Glutamatergic neuron (in vitro differentiated cells): ENCODE data around the gene ASPSCR1. TPM values are rescaled to one million over a fixed set of nuclear protein-coding genes. Genes with fewer than 3 reads are reported as not detected.

Source experiments
- DNase-seq: peaks from one replicate; pipeline ENCODE4 v3.0.0; 2022
- H3K27ac Mint-ChIP-seq: one replicate; pipeline ENCODE4 v1.8.0; 2020; ENCODE audit warnings: mild to moderate bottlenecking, mixed read lengths, inconsistent platforms; ENCODE audit not compliant: unreplicated experiment
- H3K27me3 Mint-ChIP-seq: one replicate; pipeline ENCODE4 v1.8.0; 2020; ENCODE audit warnings: mild to moderate bottlenecking, moderate library complexity, mixed read lengths, inconsistent platforms; ENCODE audit not compliant: unreplicated experiment
- H3K36me3 Mint-ChIP-seq: one replicate; pipeline ENCODE4 v1.8.0; 2020; ENCODE audit warnings: mild to moderate bottlenecking, mixed read lengths, inconsistent platforms; ENCODE audit not compliant: unreplicated experiment
- H3K4me1 Mint-ChIP-seq: one replicate; pipeline ENCODE4 v1.8.0; 2020; ENCODE audit warnings: mild to moderate bottlenecking, low read depth, mixed read lengths, inconsistent platforms; ENCODE audit not compliant: unreplicated experiment
- H3K4me3 Mint-ChIP-seq: one replicate; pipeline ENCODE4 v1.8.0; 2020; ENCODE audit warnings: mild to moderate bottlenecking, mixed read lengths, inconsistent platforms; ENCODE audit not compliant: unreplicated experiment
- H3K9me3 Mint-ChIP-seq: one replicate; pipeline ENCODE4 v1.8.0; 2020; ENCODE audit warnings: mild to moderate bottlenecking, moderate library complexity, mixed read lengths, inconsistent platforms; ENCODE audit not compliant: unreplicated experiment
- total RNA-seq: library from RNA; stranded (reverse); fragmentation: NEBNext Ultra II Directional; extraction: Animal tissue kit (Norgen Biotek cat#: 25700); gene quantifications from one replicate; pipeline ENCODE4 v1.2.1, GENCODE V29; 2021; ENCODE audit not compliant: unreplicated experiment
- TF ChIP-seq, protein P1 (sequence below): fragments of 200-600 bp; sonication (generic); IDR thresholded peaks from one replicate; pipeline ENCODE4 v1.5.0; 2021; ENCODE audit not compliant: partially characterized antibody, unreplicated experiment

ASPSCR1 gene
- total RNA-seq, 1 donor from 2014 or later, result 51.7 TPM

DNA sequence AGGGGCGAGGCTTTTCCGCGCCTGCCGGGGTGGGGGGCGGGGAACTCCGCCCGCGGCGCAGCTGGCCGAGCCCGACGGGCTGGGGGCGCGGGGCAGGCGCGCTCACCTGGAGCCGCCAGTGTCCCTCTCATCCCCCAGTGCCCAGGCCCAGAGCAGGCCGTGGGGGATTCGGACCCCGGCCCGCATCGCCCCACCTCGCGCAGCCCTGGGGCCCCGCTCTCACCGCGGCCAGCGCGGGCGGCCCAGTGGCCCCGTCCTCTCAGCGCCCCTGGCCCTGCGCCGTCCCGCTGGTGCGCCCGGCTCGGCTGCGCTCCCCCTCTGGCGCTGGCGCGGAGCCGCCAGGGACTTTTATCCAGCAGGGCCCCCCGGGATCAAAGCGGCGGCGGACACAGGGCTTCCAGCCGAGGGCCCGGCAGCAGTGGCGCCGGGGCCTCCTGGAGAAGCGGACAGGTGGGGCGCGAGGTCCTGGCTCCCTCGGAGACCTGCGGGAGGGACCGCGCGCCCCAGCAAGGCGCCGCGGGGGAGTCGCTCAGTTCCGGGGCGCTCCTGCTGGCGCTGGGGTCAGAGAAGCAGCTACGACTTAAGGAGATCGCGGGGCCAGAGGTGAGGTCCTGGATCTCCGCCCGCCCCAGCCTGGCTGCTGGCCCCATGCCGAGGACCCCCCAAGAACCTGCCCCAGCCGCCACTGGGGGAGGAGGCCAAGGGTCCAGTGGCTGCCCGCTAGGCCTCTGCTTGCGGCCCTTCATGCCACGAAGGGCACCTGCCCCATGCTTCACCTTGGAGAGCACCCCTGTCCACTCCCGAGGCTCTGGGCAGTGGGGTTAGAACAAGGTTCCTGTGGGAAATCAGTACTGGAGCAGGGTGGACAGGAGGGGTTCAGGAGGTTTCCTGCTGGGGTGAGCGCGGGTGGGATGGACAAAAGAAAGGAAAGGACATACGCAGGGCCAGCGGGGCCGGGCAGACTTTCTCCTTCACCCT lies 15.6 kb upstream of the ASPSCR1 start:
- peaks cover 16% of the 10 kb centered on the region for H3K4me1 Mint-ChIP-seq
- no peak for DNase-seq
- peaks cover 28% of the 10 kb centered on the region for H3K9me3 Mint-ChIP-seq
- peak overlapping the region; percentile 59 for H3K4me3 Mint-ChIP-seq
- H3K27me3 Mint-ChIP-seq, result peaks cover 18% of the 10 kb centered on the region
- TF ChIP-seq, protein P1, sequence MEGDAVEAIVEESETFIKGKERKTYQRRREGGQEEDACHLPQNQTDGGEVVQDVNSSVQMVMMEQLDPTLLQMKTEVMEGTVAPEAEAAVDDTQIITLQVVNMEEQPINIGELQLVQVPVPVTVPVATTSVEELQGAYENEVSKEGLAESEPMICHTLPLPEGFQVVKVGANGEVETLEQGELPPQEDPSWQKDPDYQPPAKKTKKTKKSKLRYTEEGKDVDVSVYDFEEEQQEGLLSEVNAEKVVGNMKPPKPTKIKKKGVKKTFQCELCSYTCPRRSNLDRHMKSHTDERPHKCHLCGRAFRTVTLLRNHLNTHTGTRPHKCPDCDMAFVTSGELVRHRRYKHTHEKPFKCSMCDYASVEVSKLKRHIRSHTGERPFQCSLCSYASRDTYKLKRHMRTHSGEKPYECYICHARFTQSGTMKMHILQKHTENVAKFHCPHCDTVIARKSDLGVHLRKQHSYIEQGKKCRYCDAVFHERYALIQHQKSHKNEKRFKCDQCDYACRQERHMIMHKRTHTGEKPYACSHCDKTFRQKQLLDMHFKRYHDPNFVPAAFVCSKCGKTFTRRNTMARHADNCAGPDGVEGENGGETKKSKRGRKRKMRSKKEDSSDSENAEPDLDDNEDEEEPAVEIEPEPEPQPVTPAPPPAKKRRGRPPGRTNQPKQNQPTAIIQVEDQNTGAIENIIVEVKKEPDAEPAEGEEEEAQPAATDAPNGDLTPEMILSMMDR, result no peak
- no peak overlapping the region for H3K27ac Mint-ChIP-seq
- peaks cover 4% of the 10 kb centered on the region for H3K36me3 Mint-ChIP-seq

DNA sequence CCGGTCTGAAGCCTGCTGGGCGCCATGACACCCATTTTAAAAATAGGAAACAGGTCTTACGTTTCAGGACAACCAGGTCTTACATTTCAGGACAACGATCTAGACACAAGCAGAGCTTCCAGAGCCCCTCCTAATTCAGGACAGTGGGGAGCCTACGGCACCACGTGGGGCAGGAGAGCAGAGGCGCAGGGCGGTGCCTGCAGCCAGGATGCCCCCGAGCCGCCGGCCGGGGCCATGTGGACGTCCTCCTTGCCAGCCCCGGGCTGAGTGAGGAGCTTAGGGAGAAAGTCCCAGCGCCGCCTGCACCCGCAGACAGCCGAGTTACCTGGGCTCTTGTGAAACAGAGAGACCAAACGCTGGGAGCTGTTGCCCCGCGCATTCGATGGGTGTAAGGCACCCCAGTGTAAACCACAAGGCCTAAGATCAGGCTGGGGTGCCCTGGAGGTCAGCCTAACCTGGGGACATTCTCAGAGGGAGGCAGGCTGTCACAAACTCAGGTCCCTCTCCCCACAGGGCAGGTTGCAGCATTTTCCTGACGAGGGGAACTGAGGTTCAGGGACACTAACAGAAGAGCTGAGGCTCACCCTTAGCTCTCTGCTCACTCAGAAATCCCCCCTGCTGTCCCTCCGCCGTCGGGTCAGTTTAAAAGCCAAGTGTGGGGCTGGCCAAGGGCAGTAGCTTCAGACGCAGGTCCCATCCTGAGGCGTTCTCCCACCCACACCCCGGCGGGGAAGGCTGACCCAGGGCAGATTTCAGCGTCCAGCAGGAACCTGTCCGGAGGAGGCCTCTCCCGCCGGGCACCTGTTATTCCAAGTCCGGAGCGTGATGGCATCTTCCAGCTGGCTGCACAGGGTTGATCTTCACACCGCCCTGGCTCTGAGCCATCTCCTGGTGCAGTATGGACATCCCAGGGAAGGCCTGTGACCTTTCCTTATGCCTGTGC lies 14.7 kb upstream of the ASPSCR1 start:
- peaks cover 12% of the 10 kb centered on the region for H3K27me3 Mint-ChIP-seq
- no peak overlapping the region for H3K27ac Mint-ChIP-seq
- TF ChIP-seq, protein P1, result no peak
- H3K4me3 Mint-ChIP-seq, result peak overlapping the region; percentile 59
- peaks cover 25% of the 10 kb centered on the region for H3K9me3 Mint-ChIP-seq
- peaks cover 4% of the 10 kb centered on the region for H3K36me3 Mint-ChIP-seq
- H3K4me1 Mint-ChIP-seq, result peaks cover 11% of the 10 kb centered on the region
- DNase-seq, result no peak

DNA sequence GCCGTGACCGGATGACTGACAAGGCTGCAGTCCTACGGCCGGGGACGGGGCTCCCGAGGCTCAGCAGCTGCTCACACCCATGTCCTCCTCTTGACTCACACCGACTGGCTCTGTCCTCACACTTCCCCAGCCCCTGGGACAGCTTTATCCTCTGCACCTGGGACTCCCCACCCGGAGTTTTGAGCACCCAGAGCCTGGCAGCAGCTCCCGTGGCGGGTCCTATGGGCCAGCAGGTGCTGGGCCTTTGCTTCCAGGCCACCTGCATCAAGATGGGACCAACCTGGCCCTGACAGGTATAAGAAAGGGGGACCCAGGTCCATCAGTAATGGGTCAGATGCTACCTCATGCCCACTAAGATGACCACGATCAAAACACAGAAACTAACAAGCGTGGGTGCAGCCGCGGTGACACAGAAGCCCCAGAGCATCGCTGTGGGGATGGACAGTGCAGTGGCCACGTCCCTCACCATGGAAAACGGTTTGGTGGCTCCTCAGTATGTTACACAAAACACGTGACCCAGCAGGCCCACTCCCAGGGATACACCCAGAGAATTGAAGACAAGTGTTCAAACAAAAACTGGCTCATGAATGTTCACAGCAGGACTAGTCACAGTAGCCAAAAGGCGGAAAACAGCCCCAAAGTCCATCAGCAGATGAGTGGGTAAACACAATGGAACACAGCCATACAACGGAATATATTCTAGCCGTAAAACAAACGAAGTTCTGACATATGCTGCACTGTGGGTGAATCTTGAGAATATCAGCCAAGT lies 13.2 kb upstream of the ASPSCR1 start:
- TF ChIP-seq, protein P1, result no peak
- Mint-ChIP-seq H3K27ac (peak overlapping the region; percentile 71), H3K9me3 (peaks cover 22% of the 10 kb centered on the region), H3K4me1 (peaks cover 11% of the 10 kb centered on the region), H3K4me3 (peak overlapping the region; percentile 65), H3K36me3 (no peaks in the 10 kb centered on the region), H3K27me3 (peaks cover 16% of the 10 kb centered on the region)
- DNase-seq, result no peak

DNA sequence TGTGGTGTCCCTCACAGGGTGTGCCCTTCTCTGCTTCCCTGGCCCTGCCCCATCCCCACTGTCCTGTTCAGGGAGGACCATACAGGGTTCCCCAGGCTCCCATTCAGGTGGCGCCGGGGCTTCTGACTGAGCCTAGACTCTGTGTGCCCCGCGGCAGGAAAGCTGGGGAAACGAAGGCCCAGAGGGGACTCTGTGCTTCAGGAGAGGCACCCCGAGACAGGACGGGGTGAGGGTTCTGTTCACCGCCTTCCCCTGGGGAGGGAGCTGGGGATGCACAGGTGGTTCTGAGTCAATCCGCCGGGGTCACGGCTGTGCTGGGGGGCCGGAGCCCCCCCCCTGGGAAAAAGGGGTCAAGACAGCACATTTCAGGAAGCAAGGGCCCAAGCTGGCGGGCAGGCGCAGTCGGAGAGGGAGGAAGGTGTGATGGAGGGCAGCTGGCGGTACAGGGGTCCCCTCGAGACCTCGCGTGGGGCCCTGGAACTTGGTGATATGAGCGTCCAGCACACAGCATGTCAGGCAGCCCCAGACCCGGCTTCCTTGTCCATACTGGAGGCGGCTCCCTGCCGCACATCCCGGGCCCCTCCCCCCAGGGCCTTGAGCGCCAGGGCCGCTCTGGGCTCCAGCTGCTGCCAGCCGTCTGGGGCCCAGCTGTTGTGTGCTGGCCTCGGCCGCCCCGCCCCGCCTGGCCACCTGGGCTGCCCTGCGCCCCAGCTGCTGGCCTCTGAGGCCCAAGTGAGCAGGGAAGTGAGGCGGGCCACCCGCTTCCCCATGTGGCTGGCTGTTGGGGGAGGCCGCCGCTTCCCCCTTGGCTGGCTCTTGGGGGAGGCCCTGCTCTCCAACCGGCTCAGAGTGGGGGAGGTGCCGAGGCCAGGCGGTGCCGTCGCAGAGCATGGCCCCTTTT lies 10.8 kb upstream of the ASPSCR1 start:
- Mint-ChIP-seq H3K4me1 (peaks cover 11% of the 10 kb centered on the region), H3K36me3 (no peaks in the 10 kb centered on the region), H3K4me3 (no peak overlapping the region), H3K27me3 (peaks cover 16% of the 10 kb centered on the region), H3K27ac (peak overlapping the region; percentile 80), H3K9me3 (peaks cover 22% of the 10 kb centered on the region)
- TF ChIP-seq, protein P1, result no peak
- DNase-seq, result peak; percentile 94
